T-helper 22 cell (primary cell): ENCODE measurements around the gene KIAA1671.
A peak's percentile ranks its signal among the peaks of the same experiment; 100 is the strongest.
"Not testable (repeated sequence)": the region's sequence is repeated elsewhere in the genome, so short reads cannot be mapped to it uniquely, and the experiment has no call there.

Experiments used
- DNase-seq: peaks from one replicate; pipeline ENCODE4 v3.0.0-alpha.2; 2020; ENCODE audit warnings: low read depth

Gene KIAA1671

GRCh38 chr22:24951942-24952836 is at the start of gene KIAA1671:
Gene KIAA1671, plus strand, starts transcription at chr22:24952716. Its CDS starts 75,284 bp downstream, at chr22:25028000.
- DNase-seq: peak; percentile 65

- no peak for DNase-seq
These were observed 46.6 kb upstream of the KIAA1671 start for GRCh38 chr22:24905909-24906308.

GRCh38 chr22:24907101-24907500 is 45.4 kb upstream of the KIAA1671 start:
- not testable (repeated sequence) for DNase-seq

GRCh38 chr22:24920029-24920428 is 32.5 kb upstream of the KIAA1671 start:
- no peak for DNase-seq

- no peak for DNase-seq
These were observed 26.7 kb upstream of the KIAA1671 start for GRCh38 chr22:24925586-24926427.

DNA sequence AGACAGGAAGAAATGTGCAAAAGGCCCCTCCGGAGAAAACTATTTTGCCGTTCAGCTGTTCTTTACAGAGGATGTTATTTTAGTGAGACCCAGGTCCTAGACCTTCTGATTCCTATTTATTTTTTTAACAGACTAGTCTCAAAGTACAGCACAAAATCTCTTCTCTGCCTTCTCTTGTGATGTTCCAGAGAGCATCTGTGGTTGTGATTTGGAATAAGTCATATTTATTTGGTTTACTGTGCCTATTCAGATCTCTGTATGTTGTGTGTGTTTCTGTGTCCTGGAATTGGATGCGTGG is 26.1 kb upstream of the KIAA1671 start:
- DNase-seq: no peak

DNA sequence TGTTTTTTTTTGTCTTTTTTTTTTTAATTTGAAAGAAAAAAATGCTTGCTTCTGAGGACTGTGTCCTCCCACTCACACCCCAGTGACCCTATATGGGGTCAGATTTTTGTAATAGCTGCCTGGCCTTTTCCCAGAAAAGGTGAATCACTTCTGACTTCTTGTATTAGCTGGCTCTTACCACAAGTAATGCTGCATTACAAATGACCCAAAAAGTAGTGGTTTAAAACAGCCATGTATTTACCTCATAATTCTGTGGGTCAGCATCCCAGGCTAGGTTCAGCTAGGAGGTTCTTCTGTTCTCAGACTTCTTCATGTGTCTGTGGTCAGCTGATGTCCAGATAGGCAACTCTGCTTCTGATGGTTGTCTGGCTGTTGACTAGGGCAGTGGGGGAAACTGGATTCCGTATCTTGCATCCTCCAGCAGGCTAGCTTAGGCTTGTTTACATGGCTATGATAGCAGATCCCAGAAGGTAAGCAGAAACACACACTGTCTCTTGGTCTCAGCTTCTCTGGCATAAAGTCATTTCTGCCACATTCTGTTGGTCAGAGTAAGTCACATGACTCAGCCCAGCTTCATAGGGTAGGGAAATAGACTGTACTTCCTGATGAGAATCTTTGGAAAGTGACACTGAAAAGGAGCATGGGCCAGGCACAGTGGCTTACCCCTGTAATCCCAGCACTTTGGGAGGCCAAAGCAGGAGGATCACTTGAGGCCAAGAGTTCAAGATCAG is 25.5 kb upstream of the KIAA1671 start:
- no peak for DNase-seq

DNA sequence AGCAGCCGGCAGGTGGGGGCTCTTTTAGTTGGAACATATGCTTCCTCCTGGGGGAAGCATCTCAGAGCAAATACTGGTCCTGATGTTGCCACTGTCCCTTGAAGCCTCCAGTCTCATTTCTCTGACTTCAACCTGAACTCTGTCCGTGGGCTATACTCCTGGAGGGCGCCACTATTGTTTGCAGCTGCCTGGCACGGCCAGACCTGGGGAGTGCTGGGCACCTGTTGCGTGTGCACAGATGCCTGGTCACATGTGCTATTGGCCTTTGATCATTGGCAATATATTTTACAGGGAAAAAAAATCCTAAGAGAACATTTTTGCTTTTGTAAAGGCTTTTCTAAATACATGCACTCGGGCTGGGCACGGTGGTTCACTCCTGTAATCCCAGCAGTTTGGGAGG is 24.2 kb upstream of the KIAA1671 start:
- no peak for DNase-seq

DNA sequence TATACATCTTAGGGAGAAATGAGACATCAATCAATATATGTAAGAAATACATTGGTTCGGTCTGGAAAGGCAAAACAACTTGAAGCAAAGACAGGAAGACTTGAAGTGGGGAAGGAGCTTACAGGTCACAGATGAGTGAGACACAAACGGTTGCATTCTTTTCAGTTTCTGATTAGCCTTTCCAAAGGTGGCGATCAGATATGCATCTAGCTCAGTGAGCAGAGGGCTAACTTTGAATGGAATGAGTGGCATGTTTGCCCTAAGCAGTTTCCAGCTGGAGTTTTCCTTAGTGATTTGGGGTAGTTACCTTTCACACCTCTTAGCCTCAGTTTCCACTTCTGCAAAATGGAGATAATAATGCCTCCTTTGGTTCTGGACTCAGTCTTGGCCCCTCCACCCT is 21.8 kb upstream of the KIAA1671 start:
- no peak for DNase-seq

GRCh38 chr22:24935771-24936483 is 16.6 kb upstream of the KIAA1671 start:
- no peak for DNase-seq

DNA sequence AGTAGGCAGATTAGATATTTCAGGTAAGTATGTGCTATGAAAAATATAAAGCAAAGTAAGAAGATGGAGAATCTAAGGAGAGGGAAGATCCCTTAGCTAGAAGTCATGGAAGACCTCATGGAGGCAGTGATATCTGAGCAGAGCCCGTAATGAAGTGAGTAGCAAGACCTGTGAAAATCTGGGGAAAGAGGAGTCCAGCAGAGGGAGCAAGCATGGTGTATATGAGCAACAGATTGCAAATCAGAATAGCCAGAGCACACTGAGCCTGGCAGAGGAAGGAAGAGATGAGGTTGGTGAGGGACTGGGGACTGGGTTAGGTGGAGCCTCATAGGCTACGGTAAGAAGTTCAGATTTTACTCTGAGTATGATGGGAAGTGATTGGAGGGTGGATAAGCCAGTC is 15.4 kb upstream of the KIAA1671 start:
- no peak for DNase-seq

DNA sequence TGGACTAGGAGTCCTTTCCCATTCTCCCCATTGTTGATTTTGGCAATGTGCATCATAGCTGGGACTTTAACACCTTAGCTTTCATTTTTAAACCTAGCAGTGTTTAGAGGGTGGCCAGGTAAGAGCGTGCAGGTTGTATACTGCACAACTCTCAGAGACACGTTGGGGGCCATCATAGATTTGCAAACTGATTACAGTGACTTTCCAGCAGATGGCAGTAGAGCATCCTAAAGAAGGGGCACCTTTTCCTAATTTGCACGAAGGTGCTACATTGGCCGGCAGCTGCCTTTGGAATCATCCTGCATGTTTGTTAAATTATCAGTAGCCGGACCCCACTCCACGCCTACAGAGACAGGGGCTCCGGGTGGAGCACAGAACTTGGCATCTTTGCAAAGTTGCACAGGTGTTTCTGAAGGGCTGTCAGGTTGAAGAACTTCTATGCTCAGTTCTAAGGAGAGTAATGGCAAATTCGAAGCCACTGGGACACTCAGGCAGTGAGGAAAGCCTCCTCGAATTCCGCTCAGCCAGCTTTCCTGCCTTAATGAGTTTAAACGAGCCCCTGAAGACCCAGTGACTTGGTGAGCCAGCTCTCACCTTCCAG is 13.7 kb upstream of the KIAA1671 start:
- DNase-seq: no peak

DNA sequence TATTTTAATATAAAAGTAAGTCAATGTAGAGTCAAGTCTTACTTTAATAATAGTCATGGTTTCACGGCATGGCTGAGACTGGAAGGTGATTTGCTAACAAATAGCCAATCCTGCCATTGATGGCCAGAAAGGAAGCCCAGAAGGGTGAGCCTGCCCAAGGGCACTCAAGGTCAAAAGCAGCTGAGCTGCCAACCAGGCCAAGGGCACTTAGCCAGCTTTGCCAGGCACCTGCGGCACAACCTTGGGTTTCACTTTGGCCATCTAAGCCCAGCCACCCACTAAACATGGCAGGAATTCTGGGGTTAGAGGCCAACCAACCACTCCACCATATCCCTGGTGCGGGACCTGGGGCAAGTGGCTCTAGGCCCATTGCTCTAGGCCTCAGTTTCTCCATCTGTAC is 10.2 kb upstream of the KIAA1671 start:
- DNase-seq: no peak

DNA sequence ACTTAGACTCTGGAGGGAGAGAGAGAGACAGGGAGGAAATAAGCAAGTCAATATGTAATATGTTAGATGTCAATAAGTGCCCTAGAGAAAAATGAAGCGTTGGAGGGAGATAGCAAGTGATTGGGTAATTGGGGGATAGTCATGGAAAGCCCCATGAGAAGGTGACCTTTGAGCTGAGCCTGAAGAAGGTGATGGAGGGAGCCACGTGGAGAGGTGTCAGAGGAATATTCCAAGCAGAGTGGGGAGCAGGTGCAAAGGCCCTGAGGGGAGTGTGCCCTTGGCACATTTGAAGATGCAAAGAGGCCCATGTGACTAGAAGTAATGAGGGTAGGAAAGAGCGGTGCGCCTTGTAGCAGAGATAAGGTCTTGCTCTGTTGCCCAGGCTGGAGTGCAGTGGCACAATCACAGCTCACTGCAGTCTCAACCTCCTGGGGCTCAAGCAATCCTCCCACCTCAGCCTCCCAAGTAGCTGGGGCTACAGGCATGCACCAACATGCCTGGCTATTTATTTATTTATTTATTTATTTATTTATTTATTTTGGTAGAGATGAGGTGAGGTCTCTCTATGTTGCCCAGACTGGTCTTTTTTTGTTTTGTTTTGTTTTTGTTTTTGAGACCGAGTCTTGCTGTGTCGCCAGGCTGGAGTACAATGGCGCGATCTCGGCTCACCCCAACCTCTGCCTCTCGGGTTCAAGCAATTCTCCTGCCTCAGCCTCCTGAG is 8.1 kb upstream of the KIAA1671 start:
- no peak for DNase-seq

DNA sequence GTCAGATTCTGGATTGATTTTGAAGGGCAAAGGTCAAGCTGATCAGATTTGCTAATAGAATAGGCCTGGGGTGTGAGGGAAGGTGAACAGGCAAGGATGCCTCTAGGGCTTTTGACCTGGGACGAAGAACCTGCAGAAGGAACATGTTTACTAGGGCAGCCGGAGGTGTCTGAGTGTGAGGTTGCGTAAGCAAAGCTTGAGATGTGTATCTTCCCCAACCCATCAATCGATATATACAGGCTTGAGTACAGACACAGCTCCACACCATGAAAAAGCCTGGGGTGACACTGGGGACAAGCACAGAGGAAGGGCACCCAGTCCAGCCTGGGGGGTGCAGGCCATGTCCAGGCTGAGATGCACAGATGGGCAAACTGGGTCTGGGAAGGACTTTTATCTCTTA is 7.1 kb upstream of the KIAA1671 start:
- no peak for DNase-seq

DNA sequence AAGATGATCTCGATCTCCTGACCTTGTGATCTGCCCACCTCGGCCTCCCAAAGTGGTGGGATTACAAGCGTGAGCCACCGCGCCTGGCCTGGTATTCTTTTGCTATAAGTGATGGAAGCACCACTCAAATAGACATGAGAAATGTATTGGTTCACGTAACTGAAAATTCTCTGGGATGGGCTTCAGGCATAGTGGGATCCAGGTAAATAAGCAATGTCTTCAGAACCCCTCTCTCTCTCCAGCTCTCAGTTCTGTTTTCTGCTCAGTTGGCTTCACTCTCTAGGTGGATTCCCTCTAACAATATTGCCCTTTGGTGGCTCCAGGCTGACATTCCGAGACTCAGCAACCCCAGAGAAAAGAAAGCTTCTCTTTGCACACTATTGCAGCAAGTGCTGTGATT is 5.1 kb upstream of the KIAA1671 start:
- no peak for DNase-seq

DNA sequence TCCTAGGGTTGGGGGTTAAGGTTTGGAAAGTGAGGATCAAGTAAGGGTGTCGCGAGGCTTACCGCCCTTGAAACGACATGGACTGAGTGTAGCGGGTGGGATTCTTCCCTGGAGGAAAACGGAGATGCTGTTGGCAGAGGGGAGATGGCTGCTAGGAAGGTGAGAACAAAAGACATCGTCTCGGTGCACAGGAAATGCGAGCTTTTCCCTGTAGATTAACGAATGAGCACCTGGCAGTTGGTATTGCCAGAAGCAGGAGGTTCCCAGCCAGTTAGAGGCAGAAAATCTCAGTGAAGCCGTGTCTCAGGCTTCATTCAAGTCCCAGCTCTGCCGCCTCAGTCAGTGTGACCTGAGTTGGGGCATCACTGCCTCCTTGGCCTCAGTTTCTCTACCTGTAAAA is 4.6 kb upstream of the KIAA1671 start:
- no peak for DNase-seq

DNA sequence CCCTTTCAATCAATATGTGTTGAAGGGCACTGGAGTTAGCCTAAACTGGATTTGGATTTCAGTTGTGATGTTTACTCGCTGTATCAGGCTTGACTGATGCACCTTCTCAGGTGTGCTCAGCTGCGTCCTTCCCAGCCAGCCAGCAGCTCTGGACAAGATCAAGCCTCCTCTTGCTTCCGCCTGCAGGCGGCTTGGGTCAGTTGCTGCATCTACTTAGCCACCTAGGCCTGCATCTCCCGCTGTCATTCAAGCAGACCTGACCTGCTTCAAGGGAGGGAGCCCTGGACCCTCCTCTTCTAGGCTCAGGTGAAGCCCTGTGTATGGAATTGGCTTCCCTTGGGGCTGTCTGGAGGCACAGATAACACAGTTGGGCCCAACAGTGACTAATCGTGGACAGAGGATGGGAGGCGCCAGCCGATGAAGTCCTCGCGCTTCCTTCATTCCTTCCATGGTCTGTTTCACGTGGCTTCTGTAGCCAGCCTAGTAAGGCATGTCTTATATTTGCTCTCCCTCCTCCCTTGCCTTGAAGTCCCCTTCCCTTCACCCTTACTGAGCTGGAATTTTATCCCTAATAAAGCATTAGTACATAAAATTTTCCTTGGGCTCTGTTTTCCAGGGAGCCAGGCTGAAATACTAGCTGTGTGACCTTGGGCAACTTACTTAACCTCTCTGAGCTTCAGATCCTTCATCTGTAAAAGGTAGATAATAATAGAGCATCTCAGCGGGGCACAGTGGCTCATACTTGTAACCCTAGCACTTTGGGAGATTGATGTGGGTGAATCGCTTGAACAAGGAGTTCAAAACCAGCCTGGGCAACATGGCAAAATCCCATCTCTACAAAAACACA is 3.9 kb upstream of the KIAA1671 start:
- DNase-seq: no peak

- no peak for DNase-seq
These were observed 2.1 kb upstream of the KIAA1671 start for GRCh38 chr22:24950272-24950902.
